Sigmoid colon (tissue), 7 donors: ENCODE results near the gene GYS1. TPM values are rescaled to one million over a fixed set of nuclear protein-coding genes. Genes with fewer than 3 reads are reported as not detected.
"Not testable (repeated sequence)": the region's sequence is repeated elsewhere in the genome, so short reads cannot be mapped to it uniquely, and the experiment has no call there.

Experiments used
- DNase-seq: peaks from one replicate; pipeline ENCODE4 v3.0.0-alpha.2; 2019
- H3K27ac ChIP-seq, 4 donors: fragments of 200-600 bp; sonication (generic); one replicate each; pipeline ENCODE4 v1.5.1; 2016 to 2019; ENCODE audit warnings: mild to moderate bottlenecking in 1 of 4
- H3K27me3 ChIP-seq, 3 donors: fragments of 200-600 bp; sonication (generic); one replicate each; pipeline ENCODE4 v1.5.1; 2019; ENCODE audit warnings: mild to moderate bottlenecking in 1 of 3
- H3K36me3 ChIP-seq, 4 donors: fragments of 200-600 bp; sonication (generic); one replicate each; pipeline ENCODE4 v1.5.1; 2016 to 2019
- H3K4me1 ChIP-seq, 4 donors: fragments of 200-600 bp; sonication (generic); one replicate each; pipeline ENCODE4 v1.5.1; 2017 to 2019
- H3K4me3 ChIP-seq, 4 donors: fragments of 200-600 bp; sonication (generic); one replicate each; pipeline ENCODE4 v1.5.1; 2017 to 2019; ENCODE audit warnings: mild to moderate bottlenecking in 2 of 4, moderate library complexity in 1 of 4
- H3K9me3 ChIP-seq, 4 donors: fragments of 200-600 bp in 3 of 4; sonication (generic) in 3 of 4; one replicate each; pipeline versions ENCODE4 v1.5.1 to v1.6.1; 2013 to 2019
- EP300 ChIP-seq, 4 donors: sonication (generic); formaldehyde crosslinking; IDR thresholded peaks; one replicate each; pipeline ENCODE4 v1.6.1; 2017; ENCODE audit warnings: antibody characterized with exemption in 4 of 4
- POLR2A ChIP-seq, 2 donors: fragments of 450-650 bp; IDR thresholded peaks; one replicate each; pipeline ENCODE4 v1.6.1; 2016; ENCODE audit warnings: antibody characterized with exemption in 2 of 2, mild to moderate bottlenecking in 2 of 2, moderate library complexity in 2 of 2
- POLR2AphosphoS5 ChIP-seq, 4 donors: sonication (generic); formaldehyde crosslinking; IDR thresholded peaks; one replicate each; pipeline ENCODE4 v1.6.1; 2017; ENCODE audit warnings: antibody characterized with exemption in 4 of 4
- WGBS, 2 donors: extraction: QIAGEN DNeasy Blood & Tissue Kit; methylation state at CpG; one replicate each; pipeline ENCODE4 v1.1.7; 2013; 5-methylcytosine and 5-hydroxymethylcytosine counted together
- intact Hi-C: fragments of 100-400 bp; cut with DNase I; formaldehyde crosslinking; loops from one replicate; pipeline ENCODE4 v1.15.1; 2023
- polyA plus RNA-seq, 3 donors: library from polyadenylated mRNA; stranded (reverse); fragments of 200-250 nt; gene quantifications; one replicate each; pipeline ENCODE4 v1.2.3, GENCODE V29; 2013
- total RNA-seq, 4 donors: library from RNA; depleted of rRNA; stranded (reverse); fragments of >200 nt; gene quantifications; one replicate each; pipeline ENCODE4 v1.1.0, GENCODE V29; 2016
- TF ChIP-seq, protein P1 (sequence below), 4 experiments: fragments of 450-650 bp in 3 of 4; fragments of 200-600 bp in 1 of 4; IDR thresholded peaks; one replicate each; pipeline ENCODE4 v1.5.1; 2016 to 2019; ENCODE audit warnings: antibody characterized with exemption in 4 of 4, mild to moderate bottlenecking in 3 of 4, moderate library complexity in 2 of 4
- donor health status: healthy with polysubstance abuse.
- donor health status: Bipolar disorder and iron deficiency.
- donor health status: healthy.

Gene GYS1
- total and polyA plus RNA-seq, 7 donors: 11.7 to 32.7 (median 17.5) TPM

DNA sequence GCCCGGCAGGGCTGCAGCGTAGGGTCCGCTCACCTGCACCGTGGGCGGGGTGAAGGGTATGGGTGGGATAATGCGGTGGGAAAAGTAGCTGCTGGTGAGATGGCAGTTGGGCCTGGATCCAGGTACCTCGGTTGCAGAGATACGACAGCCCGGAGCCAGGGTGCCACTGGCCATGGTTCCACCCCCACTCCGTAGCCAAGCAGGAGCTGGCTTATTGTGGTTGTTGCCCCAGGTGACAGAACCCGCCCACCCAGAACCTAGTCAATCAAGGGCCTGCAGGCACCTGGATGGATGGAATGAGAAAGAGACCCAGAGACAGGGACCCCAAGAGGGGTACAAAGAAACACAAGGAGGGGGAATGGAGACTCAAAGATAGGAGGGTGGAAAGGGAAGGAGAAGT, 27.2 kb upstream of the GYS1 start:
- Histone ChIP-seq H3K4me3 (no peak overlapping the region), H3K36me3 (peaks cover 0 to 9% (median 0%) of the 10 kb centered on the region in 4 donors), H3K9me3 (no peaks in the 10 kb centered on the region), H3K27ac (no peak overlapping the region), H3K4me1 (peaks cover 0 to 25% (median 24%) of the 10 kb centered on the region in 4 donors), H3K27me3 (peaks cover 8 to 50% (median 31%) of the 10 kb centered on the region in 3 donors)
- DNase-seq: no peak
- no peak for TF ChIP-seq EP300 (IDR thresholded peaks at IDR 0.05)
- no peak for TF ChIP-seq POLR2AphosphoS5 (IDR thresholded peaks at IDR 0.05)
- no peak for TF ChIP-seq POLR2A (IDR thresholded peaks at IDR 0.05)
- TF ChIP-seq, protein P1, sequence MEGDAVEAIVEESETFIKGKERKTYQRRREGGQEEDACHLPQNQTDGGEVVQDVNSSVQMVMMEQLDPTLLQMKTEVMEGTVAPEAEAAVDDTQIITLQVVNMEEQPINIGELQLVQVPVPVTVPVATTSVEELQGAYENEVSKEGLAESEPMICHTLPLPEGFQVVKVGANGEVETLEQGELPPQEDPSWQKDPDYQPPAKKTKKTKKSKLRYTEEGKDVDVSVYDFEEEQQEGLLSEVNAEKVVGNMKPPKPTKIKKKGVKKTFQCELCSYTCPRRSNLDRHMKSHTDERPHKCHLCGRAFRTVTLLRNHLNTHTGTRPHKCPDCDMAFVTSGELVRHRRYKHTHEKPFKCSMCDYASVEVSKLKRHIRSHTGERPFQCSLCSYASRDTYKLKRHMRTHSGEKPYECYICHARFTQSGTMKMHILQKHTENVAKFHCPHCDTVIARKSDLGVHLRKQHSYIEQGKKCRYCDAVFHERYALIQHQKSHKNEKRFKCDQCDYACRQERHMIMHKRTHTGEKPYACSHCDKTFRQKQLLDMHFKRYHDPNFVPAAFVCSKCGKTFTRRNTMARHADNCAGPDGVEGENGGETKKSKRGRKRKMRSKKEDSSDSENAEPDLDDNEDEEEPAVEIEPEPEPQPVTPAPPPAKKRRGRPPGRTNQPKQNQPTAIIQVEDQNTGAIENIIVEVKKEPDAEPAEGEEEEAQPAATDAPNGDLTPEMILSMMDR (IDR thresholded peaks at IDR 0.05): no peak
- intact Hi-C loops: no loop called here
- 53 to 78% methylated on average over 11 of the region's 11 CpGs for WGBS, 2 donors

DNA sequence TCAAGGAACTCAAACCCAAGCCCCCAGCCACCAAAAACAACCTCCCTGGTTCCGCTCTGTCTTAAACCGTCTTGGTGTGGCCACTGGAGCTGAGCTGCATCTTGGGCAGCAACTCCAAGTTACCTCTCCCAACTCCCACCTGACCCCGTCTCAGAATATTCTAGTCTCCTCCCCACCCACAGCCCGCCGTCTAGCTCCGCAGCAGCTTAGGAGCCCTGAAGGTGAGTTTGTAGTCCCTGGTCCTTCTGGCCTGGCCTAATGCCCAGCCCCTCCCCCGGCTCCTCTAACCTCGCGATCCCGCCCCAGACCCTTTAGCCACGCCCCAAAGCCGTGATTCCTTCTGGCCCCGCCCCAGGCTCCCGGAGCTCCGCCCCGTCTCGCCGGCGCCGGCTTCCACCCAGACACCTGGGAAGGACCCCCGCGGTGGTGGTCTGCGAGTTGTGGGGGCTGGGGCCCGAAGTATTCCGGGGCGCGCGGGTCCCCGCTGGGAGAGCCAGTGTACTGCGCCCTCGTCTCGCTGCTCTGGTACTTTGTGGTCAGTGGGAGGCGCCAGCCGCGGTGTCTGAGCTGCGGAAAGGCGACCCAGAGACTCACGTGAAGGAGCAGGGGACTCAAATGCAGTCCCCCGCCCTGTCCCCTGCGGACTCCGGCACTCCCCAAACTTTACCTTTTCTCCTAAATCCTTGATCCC, 26.3 kb upstream of the GYS1 start:
- 7 to 20% methylated on average over 41 of the region's 41 CpGs for WGBS, 2 donors
- Histone ChIP-seq H3K27me3 (peaks cover 8 to 50% (median 31%) of the 10 kb centered on the region in 3 donors), H3K27ac (no peak overlapping the region), H3K4me3 (peak overlapping the region in 3 of 4 donors; percentile 34 to 50 (median 45)), H3K4me1 (peaks cover 0 to 25% (median 24%) of the 10 kb centered on the region in 4 donors), H3K9me3 (no peaks in the 10 kb centered on the region), H3K36me3 (peaks cover 0 to 18% (median 0%) of the 10 kb centered on the region in 4 donors)
- no peak for DNase-seq
- no peak for TF ChIP-seq EP300 (IDR thresholded peaks at IDR 0.05)
- TF ChIP-seq, protein P1 (IDR thresholded peaks at IDR 0.05): no peak
- TF ChIP-seq POLR2A (IDR thresholded peaks at IDR 0.05): no peak
- TF ChIP-seq POLR2AphosphoS5 (IDR thresholded peaks at IDR 0.05): no peak
- intact Hi-C loops: no loop called here

DNA sequence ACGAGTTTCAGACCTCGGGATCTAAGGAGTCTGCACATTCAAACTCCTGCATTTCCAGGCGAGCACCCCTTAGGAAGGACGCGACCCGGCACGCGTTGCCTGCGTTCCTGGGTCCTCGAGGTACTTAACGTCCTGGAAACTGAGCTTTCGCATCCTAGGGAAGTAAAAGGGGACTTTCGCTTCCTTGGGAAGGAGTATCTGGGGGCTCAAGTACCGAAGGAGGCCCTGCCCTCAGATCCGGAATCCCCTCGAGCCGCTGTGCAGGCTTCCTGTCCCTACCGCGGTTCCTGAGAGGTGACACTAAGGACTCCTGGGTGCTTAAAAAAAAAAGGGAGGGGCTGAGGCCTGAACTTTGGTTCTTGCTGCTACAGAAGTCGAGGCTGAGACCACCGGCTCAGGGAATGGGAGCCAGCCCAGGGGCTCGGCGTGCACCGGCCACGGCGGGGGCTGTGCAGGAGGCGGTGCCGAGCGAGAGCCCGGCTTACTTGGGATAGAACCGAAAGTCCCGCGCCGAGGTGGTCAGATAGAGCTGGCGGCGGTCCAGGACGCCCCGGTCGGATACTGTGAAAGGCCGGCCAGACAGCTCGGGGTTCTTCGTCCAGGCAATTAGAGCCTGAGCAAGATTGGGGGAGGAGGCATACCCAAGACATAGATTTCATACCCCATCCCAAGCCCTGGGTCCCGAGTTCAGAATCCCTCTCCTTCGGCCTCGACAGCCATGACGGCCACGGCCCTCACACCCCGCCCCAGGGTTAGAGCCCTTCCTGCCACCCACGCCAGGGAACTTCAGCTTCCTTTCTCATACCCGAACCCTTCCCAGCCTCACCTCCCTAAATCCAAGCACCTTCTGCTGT, 25.5 kb upstream of the GYS1 start:
- DNase-seq: not testable (repeated sequence)

DNA sequence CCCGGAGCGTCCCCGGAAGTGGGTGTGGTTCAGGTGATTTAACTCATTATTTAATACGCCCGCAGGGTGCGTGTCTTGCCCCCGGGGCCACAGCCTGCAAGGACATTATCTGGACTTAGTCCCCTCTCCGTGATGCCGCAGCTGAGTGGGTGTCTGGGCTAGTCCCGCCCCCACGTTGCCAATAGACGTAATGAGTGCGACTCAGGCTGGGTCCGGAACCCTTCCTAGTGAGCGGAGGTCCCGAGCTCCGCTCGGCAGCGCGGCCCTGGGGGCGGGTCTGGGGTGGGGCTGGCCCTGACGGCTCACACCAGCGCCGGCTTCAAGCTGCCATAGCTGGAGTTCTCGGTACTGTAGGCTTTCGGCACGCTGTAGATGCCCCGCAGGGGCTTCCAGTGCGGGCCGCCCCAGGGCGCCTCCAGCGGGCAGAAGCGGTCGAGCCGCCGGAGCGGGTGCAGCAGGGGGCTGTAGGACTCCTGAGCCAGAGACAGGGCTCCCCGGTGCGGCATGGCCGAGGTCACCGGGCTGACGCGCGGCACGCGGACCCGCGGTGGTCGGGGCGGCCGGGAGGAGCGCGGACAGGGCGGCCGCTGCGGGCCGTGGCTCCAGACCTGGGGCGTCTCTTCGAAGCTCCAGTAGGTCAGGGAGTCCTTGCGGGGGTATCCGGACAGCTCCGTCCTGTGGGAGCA, 24.7 kb upstream of the GYS1 start:
- intact Hi-C loops: no loop called here
- peaks cover 0 to 25% (median 24%) of the 10 kb centered on the region in 4 donors for H3K4me1 ChIP-seq
- TF ChIP-seq POLR2AphosphoS5 (IDR thresholded peaks at IDR 0.05): no peak
- TF ChIP-seq, protein P1 (IDR thresholded peaks at IDR 0.05): peak in 2 of 4 experiments; percentile 10 to 45
- H3K36me3 ChIP-seq: peaks cover 0 to 28% (median 0%) of the 10 kb centered on the region in 4 donors
- H3K9me3 ChIP-seq: no peaks in the 10 kb centered on the region
- H3K27ac ChIP-seq: no peak overlapping the region
- peaks cover 8 to 50% (median 31%) of the 10 kb centered on the region in 3 donors for H3K27me3 ChIP-seq
- WGBS, 2 donors: 1% methylated on average over 62 of the region's 62 CpGs
- DNase-seq: no peak
- H3K4me3 ChIP-seq: peak overlapping the region; percentile 14 to 50 (median 40)

More for the DNA sequence above, 25.5 kb upstream of the GYS1 start:
- peaks cover 0 to 25% (median 24%) of the 10 kb centered on the region in 4 donors for H3K4me1 ChIP-seq
- H3K27ac ChIP-seq, intact Hi-C loops, H3K9me3 ChIP-seq: not testable (repeated sequence)
- peak overlapping the region; percentile 14 to 50 (median 40) for H3K4me3 ChIP-seq
- 1 to 6% methylated on average over 50 of the region's 50 CpGs for WGBS, 2 donors
- H3K36me3 ChIP-seq: peaks cover 0 to 26% (median 0%) of the 10 kb centered on the region in 4 donors
- peaks cover 8 to 50% (median 31%) of the 10 kb centered on the region in 3 donors for H3K27me3 ChIP-seq
